Activated CD4-positive, alpha-beta T cell treated with anti-CD3 and anti-CD28 coated beads for 36 hours (primary cell): ENCODE measurements around the gene CARD19. TPM values are rescaled to one million over a fixed set of nuclear protein-coding genes. Genes with fewer than 3 reads are reported as not detected.

ENCODE experiments used
- ATAC-seq: fragments of 200-7000 bp; cut with Tn5 transposase; one replicate; pipeline ENCODE4 v1.10.0; 2021; ENCODE audit warnings: mild to moderate bottlenecking, moderate library complexity
- CTCF ChIA-PET: fragments of 350-600 bp; sonication (Branson Sonifier 250); formaldehyde crosslinking; loops from one replicate; lab custom pipeline; 2021; ENCODE audit warnings: antibody characterized with exemption; lab: Charles Lee
- POLR2A ChIA-PET: fragments of 350-600 bp; sonication (Branson Sonifier 250); formaldehyde crosslinking; loops from one replicate; lab custom pipeline; 2021; ENCODE audit warnings: antibody characterized with exemption, inconsistent platforms; lab: Charles Lee
- DNase-seq: peaks from one replicate; pipeline ENCODE4 v3.0.0-alpha.2; 2020
- H3K27ac Mint-ChIP-seq: one replicate; pipeline ENCODE4 v1.8.0; 2021; ENCODE audit warnings: mixed read lengths
- H3K27me3 Mint-ChIP-seq: one replicate; pipeline ENCODE4 v1.8.0; 2021; ENCODE audit warnings: mixed read lengths
- H3K36me3 Mint-ChIP-seq: one replicate; pipeline ENCODE4 v1.8.0; 2021; ENCODE audit warnings: low read depth, mixed read lengths
- H3K4me1 Mint-ChIP-seq: one replicate; pipeline ENCODE4 v1.8.0; 2021; ENCODE audit warnings: mixed read lengths
- H3K4me3 Mint-ChIP-seq: one replicate; pipeline ENCODE4 v1.8.0; 2021; ENCODE audit warnings: mild to moderate bottlenecking, moderate library complexity, mixed read lengths
- H3K9me3 Mint-ChIP-seq: one replicate; pipeline ENCODE4 v1.8.0; 2021; ENCODE audit warnings: low read depth, mixed read lengths
- intact Hi-C, 2 experiments: fragments of 100-400 bp; cut with DNase I in 1 of 2; cut with micrococcal nuclease in 1 of 2; formaldehyde crosslinking; loops; one replicate each; pipeline versions ENCODE4 v1.14.2 to v1.15.1; 2022 to 2024; cut with DNase I, micrococcal nuclease
- total RNA-seq, 2 experiments: library from RNA; stranded (reverse); gene quantifications; one replicate each; pipeline ENCODE4 v1.2.3, GENCODE V29; 2021

CARD19 gene
- total RNA-seq, 2 experiments from 2014 or later, result 39.6 to 44.4 TPM

- DNase-seq, result no peak
- H3K27me3 Mint-ChIP-seq, result no peaks in the 10 kb centered on the region
- H3K27ac Mint-ChIP-seq, result peak overlapping the region; percentile 98
- H3K9me3 Mint-ChIP-seq, result peaks cover 4% of the 10 kb centered on the region
- H3K4me3 Mint-ChIP-seq, result peak overlapping the region; percentile 76
- POLR2A ChIA-PET, result interaction anchor here (0.6 to 1.5 kb wide), 7 partner anchors 10 to 810 kb away, joined by 3 to 10 read pairs (median 5); partner anchors contain the start of gene CARD19
- H3K36me3 Mint-ChIP-seq, result peaks cover 49% of the 10 kb centered on the region
- CTCF ChIA-PET, result interaction anchor here (0.6 to 2.1 kb wide), 8 partner anchors 23 to 62 kb away, joined by 3 to 9 read pairs (median 4); no protein-coding TSS in a partner anchor
- peaks cover 91% of the 10 kb centered on the region for H3K4me1 Mint-ChIP-seq
- intact Hi-C loops, result loop anchor here in 1 of 2 experiments (2.0 kb wide), 2 partner anchors 18 to 388 kb away; partner anchors contain the start of gene FAM120AOS
- no peak for ATAC-seq
Measured at GRCh38 chr9:93065135-93065720, 30.8 kb upstream of the CARD19 start.

DNA sequence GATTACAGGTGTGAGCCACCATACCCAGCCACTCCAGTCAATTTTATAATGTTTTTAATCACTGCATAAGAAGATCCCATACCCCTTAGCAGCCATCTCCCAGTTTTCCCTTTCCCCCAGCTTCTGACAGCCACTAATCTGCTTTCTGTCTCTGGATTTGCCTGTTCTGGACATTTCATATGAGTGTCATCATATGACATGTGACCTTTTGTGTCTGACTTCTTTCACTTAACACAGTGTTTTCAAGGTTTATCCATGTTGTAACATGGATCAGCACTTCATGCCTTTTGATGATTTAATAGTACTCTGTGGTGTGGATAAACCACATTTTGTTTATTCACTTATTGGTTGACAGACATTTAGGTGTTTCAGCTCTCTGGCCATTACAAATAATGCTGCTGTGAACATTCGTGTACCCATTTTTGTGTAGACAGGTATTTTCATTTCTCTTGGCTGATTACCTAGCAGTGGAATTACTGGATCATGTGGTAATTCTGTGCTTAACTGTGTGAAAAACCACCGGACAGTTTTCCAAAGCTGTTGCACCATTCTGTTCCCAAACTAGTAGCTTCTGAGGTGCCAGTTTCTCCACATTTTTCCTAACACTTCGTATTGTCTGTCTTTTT is 28.9 kb upstream of the CARD19 start:
- Mint-ChIP-seq H3K36me3 (peaks cover 51% of the 10 kb centered on the region), H3K9me3 (peaks cover 4% of the 10 kb centered on the region), H3K4me1 (peaks cover 87% of the 10 kb centered on the region), H3K27ac (peak overlapping the region; percentile 91), H3K27me3 (no peaks in the 10 kb centered on the region), H3K4me3 (no peak overlapping the region)
- ChIA-PET POLR2A (no interaction called here), CTCF (interaction anchor here (0.7 kb wide), 1 partner anchor 24 kb away, joined by 4 read pairs; no protein-coding TSS in a partner anchor)
- intact Hi-C loops, result no loop called here
- DNase-seq (no peak), ATAC-seq (no peak)

DNA sequence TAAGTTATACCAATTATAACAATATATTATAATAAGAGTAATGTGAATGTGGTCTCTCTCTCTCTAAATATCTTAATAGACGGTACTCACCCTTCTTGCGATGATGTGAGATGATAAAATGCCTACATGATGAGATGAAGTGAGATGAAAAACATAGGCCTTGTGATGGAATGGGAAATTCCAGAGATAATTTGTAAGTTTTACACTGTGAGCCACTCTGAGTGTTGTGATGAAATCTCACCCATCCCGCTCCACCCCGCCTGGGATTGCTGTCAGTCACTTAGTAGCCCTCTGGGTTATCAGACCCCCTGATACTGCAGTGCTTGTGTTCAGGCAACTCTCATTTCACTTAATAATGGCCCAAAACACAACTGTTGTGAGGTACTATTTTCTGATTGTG is 27.1 kb upstream of the CARD19 start:
- ChIA-PET CTCF (interaction anchor here (0.6 to 1.2 kb wide), 3 partner anchors 23 to 78 kb away, joined by 3 read pairs; no protein-coding TSS in a partner anchor), POLR2A (no interaction called here)
- H3K36me3 Mint-ChIP-seq, result peaks cover 51% of the 10 kb centered on the region
- peaks cover 4% of the 10 kb centered on the region for H3K9me3 Mint-ChIP-seq
- DNase-seq (no peak), ATAC-seq (no peak)
- H3K27ac Mint-ChIP-seq, result peak overlapping the region; percentile 71
- H3K27me3 Mint-ChIP-seq, result no peaks in the 10 kb centered on the region
- intact Hi-C loops, result no loop called here
- H3K4me3 Mint-ChIP-seq, result no peak overlapping the region
- H3K4me1 Mint-ChIP-seq, result peaks cover 84% of the 10 kb centered on the region

GRCh38 chr9:93071464-93071863 is 24.6 kb upstream of the CARD19 start:
- ChIA-PET CTCF (interaction anchor here (0.6 kb wide), 1 partner anchor 119 kb away, joined by 3 read pairs; no protein-coding TSS in a partner anchor), POLR2A (no interaction called here)
- no peak overlapping the region for H3K4me3 Mint-ChIP-seq
- no peaks in the 10 kb centered on the region for H3K27me3 Mint-ChIP-seq
- ATAC-seq (peak; percentile 42), DNase-seq (peak; percentile 54)
- H3K4me1 Mint-ChIP-seq, result peaks cover 76% of the 10 kb centered on the region
- H3K9me3 Mint-ChIP-seq, result peaks cover 4% of the 10 kb centered on the region
- intact Hi-C loops, result no loop called here
- H3K36me3 Mint-ChIP-seq, result peaks cover 39% of the 10 kb centered on the region
- H3K27ac Mint-ChIP-seq, result peak overlapping the region; percentile 70

DNA sequence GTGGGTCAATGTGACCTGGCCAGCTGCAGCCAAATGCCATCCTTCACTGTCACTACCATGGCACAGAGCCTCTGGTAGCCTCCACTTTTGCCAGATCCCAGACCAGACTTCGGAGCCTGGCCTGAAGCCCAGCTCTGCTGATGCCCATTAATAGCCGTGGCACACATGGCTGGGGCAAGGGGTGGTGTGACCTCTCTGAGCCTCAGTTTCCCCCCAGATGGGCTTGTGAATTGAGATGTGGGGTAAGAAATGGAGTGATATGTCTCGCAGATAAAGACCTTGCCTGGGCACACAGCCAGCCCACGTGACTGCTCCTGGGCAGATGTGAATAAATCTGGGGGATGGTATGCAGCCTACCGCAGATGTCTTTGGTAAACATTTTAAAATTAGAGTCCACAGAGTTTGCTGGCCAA is 23.6 kb upstream of the CARD19 start:
- intact Hi-C loops, result no loop called here
- ATAC-seq (no peak), DNase-seq (no peak)
- Mint-ChIP-seq H3K27me3 (no peaks in the 10 kb centered on the region), H3K4me3 (no peak overlapping the region), H3K36me3 (peaks cover 33% of the 10 kb centered on the region), H3K4me1 (peaks cover 75% of the 10 kb centered on the region), H3K9me3 (peaks cover 4% of the 10 kb centered on the region), H3K27ac (peak overlapping the region; percentile 33)
- CTCF ChIA-PET, result interaction anchor here (1.5 kb wide), 1 partner anchor 69 kb away, joined by 7 read pairs; no protein-coding TSS in a partner anchor
- POLR2A ChIA-PET, result no interaction called here

GRCh38 chr9:93076101-93076791 is 19.8 kb upstream of the CARD19 start:
- peaks cover 47% of the 10 kb centered on the region for H3K4me1 Mint-ChIP-seq
- intact Hi-C loops, result no loop called here
- CTCF ChIA-PET, result no interaction called here
- H3K4me3 Mint-ChIP-seq, result no peak overlapping the region
- peaks cover 28% of the 10 kb centered on the region for H3K36me3 Mint-ChIP-seq
- H3K9me3 Mint-ChIP-seq, result no peaks in the 10 kb centered on the region
- ATAC-seq, result no peak
- no peaks in the 10 kb centered on the region for H3K27me3 Mint-ChIP-seq
- no peak overlapping the region for H3K27ac Mint-ChIP-seq
- no peak for DNase-seq
- POLR2A ChIA-PET, result no interaction called here

DNA sequence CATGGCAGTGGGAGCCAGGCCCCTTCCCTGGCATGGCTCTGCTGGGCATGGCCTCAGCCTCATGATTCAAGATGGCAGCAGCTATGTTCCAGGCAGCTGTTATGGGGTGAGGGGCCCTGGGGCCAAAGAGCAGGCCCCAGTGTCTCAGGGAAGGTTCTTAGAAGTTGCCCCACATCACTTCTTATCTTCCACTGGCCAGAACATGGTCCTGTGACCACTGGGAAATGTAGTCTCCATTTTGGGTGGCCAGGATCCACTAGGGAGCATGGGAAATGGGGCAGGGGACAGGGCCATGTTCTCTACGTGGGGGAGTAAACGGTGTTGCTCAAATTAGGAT is 19.3 kb upstream of the CARD19 start:
- POLR2A ChIA-PET, result no interaction called here
- CTCF ChIA-PET, result no interaction called here
- H3K9me3 Mint-ChIP-seq, result no peaks in the 10 kb centered on the region
- H3K27ac Mint-ChIP-seq, result no peak overlapping the region
- DNase-seq (no peak), ATAC-seq (no peak)
- H3K27me3 Mint-ChIP-seq, result no peaks in the 10 kb centered on the region
- intact Hi-C loops, result no loop called here
- peaks cover 48% of the 10 kb centered on the region for H3K4me1 Mint-ChIP-seq
- H3K4me3 Mint-ChIP-seq, result no peak overlapping the region
- H3K36me3 Mint-ChIP-seq, result peaks cover 29% of the 10 kb centered on the region

DNA sequence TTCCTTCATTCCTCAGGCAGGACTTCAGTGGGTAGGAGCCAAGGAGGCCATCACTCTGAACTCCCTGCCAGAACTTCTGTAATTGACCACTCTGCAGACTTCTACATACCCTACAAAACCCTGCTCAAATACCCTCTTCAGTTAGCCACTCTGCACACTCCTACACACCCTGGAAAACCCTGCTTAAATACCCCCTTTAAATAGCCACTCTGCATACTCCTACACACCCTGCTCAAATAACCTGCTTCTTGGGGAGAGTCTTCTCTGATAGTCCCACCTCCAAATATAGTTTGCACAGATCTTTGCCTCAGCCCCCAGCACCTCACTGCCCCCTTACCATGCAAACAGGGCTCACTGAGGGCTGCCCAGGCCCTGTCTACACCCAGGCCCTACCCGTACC is 18.6 kb upstream of the CARD19 start:
- DNase-seq, result no peak
- ChIA-PET POLR2A (no interaction called here), CTCF (no interaction called here)
- no peak for ATAC-seq
- H3K4me1 Mint-ChIP-seq, result peaks cover 46% of the 10 kb centered on the region
- H3K27ac Mint-ChIP-seq, result no peak overlapping the region
- no peaks in the 10 kb centered on the region for H3K9me3 Mint-ChIP-seq
- intact Hi-C loops, result no loop called here
- peaks cover 31% of the 10 kb centered on the region for H3K36me3 Mint-ChIP-seq
- H3K4me3 Mint-ChIP-seq, result no peak overlapping the region
- H3K27me3 Mint-ChIP-seq, result no peaks in the 10 kb centered on the region

GRCh38 chr9:93077811-93078210 is 18.2 kb upstream of the CARD19 start:
- no peak overlapping the region for H3K27ac Mint-ChIP-seq
- DNase-seq, result peak; percentile 1
- peaks cover 30% of the 10 kb centered on the region for H3K36me3 Mint-ChIP-seq
- H3K4me1 Mint-ChIP-seq, result peaks cover 46% of the 10 kb centered on the region
- ChIA-PET POLR2A (no interaction called here), CTCF (no interaction called here)
- no peak for ATAC-seq
- intact Hi-C loops, result no loop called here
- no peaks in the 10 kb centered on the region for H3K27me3 Mint-ChIP-seq
- H3K4me3 Mint-ChIP-seq, result no peak overlapping the region
- no peaks in the 10 kb centered on the region for H3K9me3 Mint-ChIP-seq

GRCh38 chr9:93079371-93079770 is 16.6 kb upstream of the CARD19 start:
- H3K9me3 Mint-ChIP-seq, result no peaks in the 10 kb centered on the region
- H3K4me3 Mint-ChIP-seq, result no peak overlapping the region
- DNase-seq, result peak; percentile 1
- H3K36me3 Mint-ChIP-seq, result peaks cover 38% of the 10 kb centered on the region
- no peak for ATAC-seq
- CTCF ChIA-PET, result interaction anchor here (0.5 to 2.0 kb wide), 2 partner anchors 52 to 76 kb away, joined by 3 to 10 read pairs; no protein-coding TSS in a partner anchor
- POLR2A ChIA-PET, result no interaction called here
- H3K27ac Mint-ChIP-seq, result no peak overlapping the region
- intact Hi-C loops, result no loop called here
- peaks cover 45% of the 10 kb centered on the region for H3K4me1 Mint-ChIP-seq
- no peaks in the 10 kb centered on the region for H3K27me3 Mint-ChIP-seq

DNA sequence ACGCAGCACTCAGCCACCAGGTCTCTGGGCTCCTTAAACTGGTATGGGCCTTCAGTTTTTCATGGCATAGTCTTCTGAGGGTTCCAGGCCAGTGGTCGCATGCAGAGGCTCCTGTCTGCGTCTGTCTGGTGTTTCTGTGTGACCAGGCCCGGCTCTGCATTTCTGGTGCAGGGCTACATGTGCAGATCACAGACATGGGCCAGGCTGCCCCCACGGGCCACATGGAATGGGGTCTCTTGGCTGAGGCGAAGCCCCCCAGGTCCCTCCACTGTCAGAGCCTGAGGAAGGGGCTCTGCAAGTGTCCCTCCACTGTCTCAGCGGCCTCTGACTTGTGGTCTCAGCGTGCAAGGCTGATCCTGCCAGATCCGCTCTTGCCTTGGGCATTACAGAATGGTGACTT is 15.6 kb upstream of the CARD19 start:
- peak overlapping the region; percentile 0 for H3K27ac Mint-ChIP-seq
- peaks cover 39% of the 10 kb centered on the region for H3K4me1 Mint-ChIP-seq
- intact Hi-C loops, result no loop called here
- POLR2A ChIA-PET, result no interaction called here
- no peaks in the 10 kb centered on the region for H3K9me3 Mint-ChIP-seq
- ATAC-seq (no peak), DNase-seq (peak; percentile 3)
- H3K27me3 Mint-ChIP-seq, result no peaks in the 10 kb centered on the region
- CTCF ChIA-PET, result interaction anchor here (1.1 to 2.0 kb wide), 3 partner anchors 29 to 124 kb away, joined by 4 to 10 read pairs (median 5); no protein-coding TSS in a partner anchor
- peaks cover 43% of the 10 kb centered on the region for H3K36me3 Mint-ChIP-seq
- no peak overlapping the region for H3K4me3 Mint-ChIP-seq
